HFF-Myc (cell line): Measurements from ENCODE around the gene SUPT4H1.

ENCODE experiments used
- DNase-seq: peaks from one replicate; pipeline ENCODE4 v3.0.0-alpha.2; 2011; ENCODE audit warnings: low read depth; ENCODE audit errors: extremely low read depth
- H3K4me3 ChIP-seq: replicated peaks from 2 replicates; pipeline ENCODE4 v1.5.1; 2011; ENCODE audit warnings: low read depth, mild to moderate bottlenecking, control low read depth, low read length
- TF ChIP-seq, protein P1 (sequence below): IDR thresholded peaks from 2 replicates; pipeline ENCODE4 v1.5.1; 2012; ENCODE audit warnings: mild to moderate bottlenecking, low read depth, low read length, control low read depth; ENCODE audit errors: missing control alignments

The SUPT4H1 gene

DNA sequence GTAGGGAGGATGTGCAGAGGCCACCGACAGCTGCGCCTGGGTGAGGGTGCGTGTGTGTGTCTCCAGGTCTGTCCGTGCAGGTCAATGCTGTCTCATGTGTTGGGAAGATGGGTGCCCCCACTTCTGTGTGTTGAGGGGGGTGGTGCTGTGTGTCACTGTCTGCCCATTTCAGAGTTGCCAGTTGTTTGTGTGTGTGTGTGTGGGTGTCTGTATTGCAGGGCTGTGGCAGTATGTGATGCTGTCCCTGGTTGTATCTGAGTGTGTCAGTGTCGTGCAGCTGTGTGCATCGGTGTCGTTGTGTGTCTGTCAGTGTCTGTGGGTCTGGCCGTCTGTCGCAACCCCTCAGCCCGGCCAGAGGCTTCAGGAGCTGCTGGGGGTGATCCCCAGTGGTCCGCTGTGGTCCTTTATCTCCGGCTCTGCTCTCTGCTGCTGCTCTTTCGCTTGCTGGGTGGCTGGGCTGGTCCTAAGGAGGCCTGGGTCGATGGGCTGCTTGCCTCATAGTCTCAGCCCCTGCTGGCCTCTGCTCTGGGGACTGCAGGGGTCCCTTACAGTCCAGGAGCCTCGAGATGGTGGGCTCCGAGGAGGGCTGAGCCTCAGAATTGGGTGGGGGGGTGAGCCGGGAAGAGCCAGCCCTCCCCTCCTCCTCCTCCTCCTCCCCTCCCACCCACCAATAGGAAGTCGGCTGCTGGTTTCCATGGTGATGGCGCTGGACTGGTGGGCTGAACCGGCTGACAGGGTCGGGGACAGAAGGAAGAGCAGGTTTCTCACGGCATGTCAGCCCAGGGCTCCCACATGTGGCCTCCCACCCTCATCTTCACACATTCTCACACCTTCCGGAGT lies 23.6 kb downstream of the SUPT4H1 start, which contains the start of gene TSPOAP1:
Gene TSPOAP1 (minus strand): TSS at position 601 of the 840 bp plus-strand sequence. CDS start 875 bp downstream, outside the sequence.
- H3K4me3 ChIP-seq = no peak within 1 kb of the TSS
- TF ChIP-seq, protein P1, sequence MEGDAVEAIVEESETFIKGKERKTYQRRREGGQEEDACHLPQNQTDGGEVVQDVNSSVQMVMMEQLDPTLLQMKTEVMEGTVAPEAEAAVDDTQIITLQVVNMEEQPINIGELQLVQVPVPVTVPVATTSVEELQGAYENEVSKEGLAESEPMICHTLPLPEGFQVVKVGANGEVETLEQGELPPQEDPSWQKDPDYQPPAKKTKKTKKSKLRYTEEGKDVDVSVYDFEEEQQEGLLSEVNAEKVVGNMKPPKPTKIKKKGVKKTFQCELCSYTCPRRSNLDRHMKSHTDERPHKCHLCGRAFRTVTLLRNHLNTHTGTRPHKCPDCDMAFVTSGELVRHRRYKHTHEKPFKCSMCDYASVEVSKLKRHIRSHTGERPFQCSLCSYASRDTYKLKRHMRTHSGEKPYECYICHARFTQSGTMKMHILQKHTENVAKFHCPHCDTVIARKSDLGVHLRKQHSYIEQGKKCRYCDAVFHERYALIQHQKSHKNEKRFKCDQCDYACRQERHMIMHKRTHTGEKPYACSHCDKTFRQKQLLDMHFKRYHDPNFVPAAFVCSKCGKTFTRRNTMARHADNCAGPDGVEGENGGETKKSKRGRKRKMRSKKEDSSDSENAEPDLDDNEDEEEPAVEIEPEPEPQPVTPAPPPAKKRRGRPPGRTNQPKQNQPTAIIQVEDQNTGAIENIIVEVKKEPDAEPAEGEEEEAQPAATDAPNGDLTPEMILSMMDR = no peak
- DNase-seq = no peak

DNA sequence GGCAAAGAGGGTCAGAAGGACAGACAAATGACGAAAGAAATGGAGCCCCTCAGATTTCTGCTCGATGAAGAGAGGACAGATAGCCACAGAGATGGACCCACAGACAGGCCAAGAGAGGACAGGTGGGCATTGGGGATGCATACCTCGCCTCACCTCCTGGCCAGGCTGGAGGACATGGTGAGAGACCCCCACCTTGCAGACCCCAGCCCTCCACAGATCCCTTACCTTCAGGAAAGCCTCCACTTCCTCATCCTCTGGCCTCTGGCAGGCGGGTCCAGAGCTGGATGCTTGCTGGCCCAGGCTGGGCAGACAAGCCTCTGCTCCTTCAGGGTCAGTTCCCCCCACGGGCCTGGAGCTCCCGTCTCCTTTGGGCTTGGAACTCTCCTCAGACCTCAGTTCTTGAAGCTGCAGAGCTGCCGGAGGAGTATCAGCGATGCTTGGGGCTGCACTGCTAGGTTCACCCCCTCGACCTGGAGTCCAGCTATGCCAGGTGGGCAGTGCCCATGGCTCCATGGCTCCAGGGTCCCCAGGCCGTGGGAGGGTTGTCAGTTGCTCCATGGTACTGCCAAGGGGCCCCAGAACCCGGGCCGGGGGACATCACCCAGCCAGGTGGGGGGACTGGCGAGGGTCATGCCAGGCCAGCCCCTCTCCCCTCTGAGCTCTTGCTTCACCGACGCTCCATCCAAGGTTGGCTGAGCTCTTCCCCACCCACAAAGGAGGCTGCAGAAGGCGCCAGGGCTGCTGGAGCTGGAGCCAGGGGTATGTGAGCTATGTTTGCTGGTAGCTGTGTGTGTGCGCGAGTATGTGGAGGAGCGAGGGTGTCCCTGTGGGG lies 24.4 kb downstream of the SUPT4H1 start:
- H3K4me3 ChIP-seq = no peak overlapping the region
- TF ChIP-seq, protein P1 = no peak
- no peak for DNase-seq

DNA sequence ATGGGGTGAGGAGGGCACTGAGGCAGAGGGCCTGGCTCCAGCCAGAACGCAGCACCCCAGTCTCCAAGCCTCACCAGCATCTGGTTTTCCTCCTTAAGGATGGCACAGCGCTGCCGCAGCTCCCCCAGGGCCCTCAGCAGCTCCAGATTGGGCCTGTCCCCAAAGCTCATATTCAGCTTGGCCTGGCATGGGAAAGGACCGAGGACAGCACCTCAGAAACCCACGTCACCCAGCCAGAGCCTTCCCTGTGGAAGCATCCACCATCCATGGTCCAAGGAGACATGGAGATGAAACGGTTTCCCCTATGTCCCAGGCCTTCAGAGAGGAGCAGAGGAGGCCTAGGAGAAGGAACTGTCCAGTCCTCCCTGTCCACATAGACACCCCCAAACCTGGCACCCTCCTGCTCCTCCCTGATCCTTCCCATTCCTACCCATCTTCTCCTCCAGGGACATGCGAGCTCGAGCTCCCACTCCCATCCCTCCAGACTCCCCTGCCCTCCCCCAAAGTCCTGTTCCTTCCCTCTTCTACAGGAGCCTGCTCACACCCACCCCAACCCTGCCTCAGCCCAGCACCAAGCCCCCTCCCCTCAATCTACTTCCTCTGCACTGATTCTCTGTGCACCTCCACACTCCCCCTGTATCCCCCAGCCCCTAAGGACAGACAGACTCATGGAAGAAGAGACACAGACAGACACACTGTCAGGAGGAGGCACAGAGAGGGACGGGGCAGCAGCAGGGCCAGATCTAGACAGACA lies 25.2 kb downstream of the SUPT4H1 start:
- H3K4me3 ChIP-seq = no peak overlapping the region

DNA sequence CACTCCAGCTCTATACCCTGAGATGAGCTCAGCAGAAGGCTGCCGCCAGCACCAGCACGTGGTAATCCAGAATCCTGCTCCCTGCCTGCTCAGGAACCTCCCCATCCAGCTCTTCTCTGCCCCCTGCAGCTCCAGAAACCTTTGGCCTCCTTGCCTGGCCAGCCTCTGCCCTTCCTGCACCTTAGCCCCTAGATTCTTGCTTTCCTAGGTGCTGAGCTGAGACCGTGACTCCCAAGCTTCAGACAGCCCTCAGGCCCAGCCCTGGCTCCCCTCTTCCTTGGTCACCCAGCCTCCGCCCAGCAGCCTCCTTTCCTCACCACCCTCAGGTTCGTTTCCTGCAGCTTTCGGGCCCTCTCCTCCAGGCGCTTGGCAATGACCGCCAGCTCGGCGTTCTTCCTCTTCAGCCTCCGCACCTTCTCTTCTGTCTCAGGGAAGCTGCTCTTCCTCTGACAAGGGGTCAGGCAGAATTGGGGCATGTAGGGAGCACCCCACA lies 26.0 kb downstream of the SUPT4H1 start:
- TF ChIP-seq, protein P1 = no peak
- H3K4me3 ChIP-seq = no peak overlapping the region
- DNase-seq = no peak

More for the DNA sequence above, 25.2 kb downstream of the SUPT4H1 start:
- TF ChIP-seq, protein P1 = no peak
- DNase-seq = no peak

DNA sequence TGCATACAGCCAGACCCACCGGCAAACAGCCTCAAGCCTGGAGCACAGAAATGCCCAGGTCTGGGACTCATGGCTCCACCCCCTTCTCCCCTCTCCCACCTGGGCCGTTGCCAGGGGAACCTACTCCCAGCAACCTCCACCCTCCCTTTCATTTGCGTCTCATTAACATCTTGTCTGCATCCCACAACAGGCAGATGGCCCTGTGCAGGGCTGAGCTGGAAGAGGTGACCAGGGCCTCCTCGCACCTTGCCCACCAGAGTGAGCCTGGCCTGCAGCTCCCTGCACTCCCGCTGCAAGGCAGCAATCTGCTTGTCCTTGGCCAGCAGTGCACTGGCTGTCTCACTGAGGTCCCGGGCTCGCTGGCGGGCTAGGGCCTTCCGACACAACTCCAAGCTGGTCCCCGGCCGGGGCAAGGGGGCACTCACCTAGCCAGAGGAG lies 26.7 kb downstream of the SUPT4H1 start:
- H3K4me3 ChIP-seq = no peak overlapping the region
- TF ChIP-seq, protein P1 = no peak
- DNase-seq = no peak
